Measurements from ENCODE around the gene SERAC1. TPM values are rescaled to one million over a fixed set of nuclear protein-coding genes. Genes with fewer than 3 reads are reported as not detected.

Gene SERAC1
- polyA plus RNA-seq, 1 of the 3 experiments (the other 2 are of a cell fraction) = 5.6 TPM

DNA sequence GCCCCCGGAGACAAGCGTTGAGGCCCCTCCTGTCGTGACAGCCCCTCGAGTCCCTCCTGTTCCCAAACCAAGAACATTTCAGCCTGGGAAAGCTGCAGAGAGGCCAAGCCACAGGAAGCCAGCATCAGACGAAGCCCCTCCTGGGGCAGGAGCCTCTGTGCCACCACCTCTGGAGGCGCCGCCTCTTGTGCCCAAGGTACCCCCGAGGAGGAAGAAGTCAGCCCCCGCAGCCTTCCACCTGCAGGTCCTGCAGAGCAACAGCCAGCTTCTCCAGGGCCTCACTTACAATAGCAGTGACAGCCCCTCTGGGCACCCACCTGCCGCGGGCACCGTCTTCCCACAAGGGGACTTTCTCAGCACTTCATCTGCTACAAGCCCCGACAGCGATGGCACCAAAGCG is 72.4 kb downstream of the SERAC1 start:
- H3K9ac ChIP-seq = no peak overlapping the region
- no peak overlapping the region for H2AFZ ChIP-seq (ENCODE audit: low read depth)
- peaks cover 26 to 89% of the 10 kb centered on the region in 2 experiments for H3K36me3 ChIP-seq (replicated peaks in 1 of 2; ENCODE audit: control insufficient read depth in 1 of 2, insufficient read depth in 2 of 2, low read length in 1 of 2)
- H3K4me1 ChIP-seq (ENCODE audit: control insufficient read depth in 1 of 2, insufficient read depth in 2 of 2, low read depth in 1 of 2, low read length in 1 of 2) = peaks cover 0 to 2% of the 10 kb centered on the region in 2 experiments; a peak in 1 of 4 replicates
- H3K79me2 ChIP-seq (ENCODE audit: insufficient read depth) = no peaks in the 10 kb centered on the region
- H4K20me1 ChIP-seq (ENCODE audit: insufficient read depth) = no peaks in the 10 kb centered on the region
- no peak for DNase-seq
- H3K27me3 ChIP-seq (ENCODE audit: insufficient read depth) = no peaks in the 10 kb centered on the region
- H3F3A ChIP-seq (replicated peaks; ENCODE audit: insufficient read depth) = peaks cover 16% of the 10 kb centered on the region
- ChIA-PET CTCF (interaction anchor here (1.3 kb wide), 1 partner anchor 15 kb away, joined by 4 read pairs; no protein-coding TSS in a partner anchor), POLR2A (no interaction called here)
- no peaks in the 10 kb centered on the region for H3K9me3 ChIP-seq
- H3K4me3 ChIP-seq (ENCODE audit: low read depth in 2 of 2, low read length in 1 of 2) = no peak overlapping the region
- no peaks in the 10 kb centered on the region for H3K9me2 ChIP-seq
- TF ChIP-seq EZH2phosphoT487 (IDR thresholded peaks at IDR 0.05; ENCODE audit: borderline replicate concordance, low read depth) = no peak
- TF ChIP-seq MEF2A (IDR thresholded peaks at IDR 0.05; ENCODE audit: borderline replicate concordance, low read depth) = no peak
- no peak for TF ChIP-seq FOXJ3 (CRISPR knock-in tag; IDR thresholded peaks at IDR 0.05)
- TF ChIP-seq USF1 (IDR thresholded peaks at IDR 0.05; ENCODE audit: borderline replicate concordance, low read depth) = no peak
- no peak for TF ChIP-seq NFIC (IDR thresholded peaks at IDR 0.05; ENCODE audit: borderline replicate concordance)
- TF ChIP-seq, protein P1, sequence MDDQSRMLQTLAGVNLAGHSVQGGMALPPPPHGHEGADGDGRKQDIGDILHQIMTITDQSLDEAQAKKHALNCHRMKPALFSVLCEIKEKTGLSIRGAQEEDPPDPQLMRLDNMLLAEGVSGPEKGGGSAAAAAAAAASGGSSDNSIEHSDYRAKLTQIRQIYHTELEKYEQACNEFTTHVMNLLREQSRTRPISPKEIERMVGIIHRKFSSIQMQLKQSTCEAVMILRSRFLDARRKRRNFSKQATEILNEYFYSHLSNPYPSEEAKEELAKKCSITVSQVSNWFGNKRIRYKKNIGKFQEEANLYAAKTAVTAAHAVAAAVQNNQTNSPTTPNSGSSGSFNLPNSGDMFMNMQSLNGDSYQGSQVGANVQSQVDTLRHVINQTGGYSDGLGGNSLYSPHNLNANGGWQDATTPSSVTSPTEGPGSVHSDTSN (IDR thresholded peaks at IDR 0.05) = no peak
- TF ChIP-seq, protein P2, sequence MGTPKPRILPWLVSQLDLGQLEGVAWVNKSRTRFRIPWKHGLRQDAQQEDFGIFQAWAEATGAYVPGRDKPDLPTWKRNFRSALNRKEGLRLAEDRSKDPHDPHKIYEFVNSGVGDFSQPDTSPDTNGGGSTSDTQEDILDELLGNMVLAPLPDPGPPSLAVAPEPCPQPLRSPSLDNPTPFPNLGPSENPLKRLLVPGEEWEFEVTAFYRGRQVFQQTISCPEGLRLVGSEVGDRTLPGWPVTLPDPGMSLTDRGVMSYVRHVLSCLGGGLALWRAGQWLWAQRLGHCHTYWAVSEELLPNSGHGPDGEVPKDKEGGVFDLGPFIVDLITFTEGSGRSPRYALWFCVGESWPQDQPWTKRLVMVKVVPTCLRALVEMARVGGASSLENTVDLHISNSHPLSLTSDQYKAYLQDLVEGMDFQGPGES (IDR thresholded peaks at IDR 0.05; ENCODE audit: low read depth, low read length) = no peak
- TF ChIP-seq EP300 (IDR thresholded peaks at IDR 0.05; ENCODE audit: borderline replicate concordance in 1 of 2, low read depth in 1 of 2, low read length in 1 of 2) = no peak
- TF ChIP-seq, protein P3, sequence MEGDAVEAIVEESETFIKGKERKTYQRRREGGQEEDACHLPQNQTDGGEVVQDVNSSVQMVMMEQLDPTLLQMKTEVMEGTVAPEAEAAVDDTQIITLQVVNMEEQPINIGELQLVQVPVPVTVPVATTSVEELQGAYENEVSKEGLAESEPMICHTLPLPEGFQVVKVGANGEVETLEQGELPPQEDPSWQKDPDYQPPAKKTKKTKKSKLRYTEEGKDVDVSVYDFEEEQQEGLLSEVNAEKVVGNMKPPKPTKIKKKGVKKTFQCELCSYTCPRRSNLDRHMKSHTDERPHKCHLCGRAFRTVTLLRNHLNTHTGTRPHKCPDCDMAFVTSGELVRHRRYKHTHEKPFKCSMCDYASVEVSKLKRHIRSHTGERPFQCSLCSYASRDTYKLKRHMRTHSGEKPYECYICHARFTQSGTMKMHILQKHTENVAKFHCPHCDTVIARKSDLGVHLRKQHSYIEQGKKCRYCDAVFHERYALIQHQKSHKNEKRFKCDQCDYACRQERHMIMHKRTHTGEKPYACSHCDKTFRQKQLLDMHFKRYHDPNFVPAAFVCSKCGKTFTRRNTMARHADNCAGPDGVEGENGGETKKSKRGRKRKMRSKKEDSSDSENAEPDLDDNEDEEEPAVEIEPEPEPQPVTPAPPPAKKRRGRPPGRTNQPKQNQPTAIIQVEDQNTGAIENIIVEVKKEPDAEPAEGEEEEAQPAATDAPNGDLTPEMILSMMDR (IDR thresholded peaks at IDR 0.05) = no peak
- TF ChIP-seq POLR2AphosphoS5 (IDR thresholded peaks at IDR 0.05; ENCODE audit: low read depth, low read length) = no peak
- no peak for TF ChIP-seq REST (IDR thresholded peaks at IDR 0.05; ENCODE audit: low read depth, low read length)
- no peak for TF ChIP-seq RFX5 (IDR thresholded peaks at IDR 0.05; ENCODE audit: low read length)
- TF ChIP-seq YY1 (IDR thresholded peaks at IDR 0.05; ENCODE audit: low read depth) = no peak
- TF ChIP-seq, protein P4, sequence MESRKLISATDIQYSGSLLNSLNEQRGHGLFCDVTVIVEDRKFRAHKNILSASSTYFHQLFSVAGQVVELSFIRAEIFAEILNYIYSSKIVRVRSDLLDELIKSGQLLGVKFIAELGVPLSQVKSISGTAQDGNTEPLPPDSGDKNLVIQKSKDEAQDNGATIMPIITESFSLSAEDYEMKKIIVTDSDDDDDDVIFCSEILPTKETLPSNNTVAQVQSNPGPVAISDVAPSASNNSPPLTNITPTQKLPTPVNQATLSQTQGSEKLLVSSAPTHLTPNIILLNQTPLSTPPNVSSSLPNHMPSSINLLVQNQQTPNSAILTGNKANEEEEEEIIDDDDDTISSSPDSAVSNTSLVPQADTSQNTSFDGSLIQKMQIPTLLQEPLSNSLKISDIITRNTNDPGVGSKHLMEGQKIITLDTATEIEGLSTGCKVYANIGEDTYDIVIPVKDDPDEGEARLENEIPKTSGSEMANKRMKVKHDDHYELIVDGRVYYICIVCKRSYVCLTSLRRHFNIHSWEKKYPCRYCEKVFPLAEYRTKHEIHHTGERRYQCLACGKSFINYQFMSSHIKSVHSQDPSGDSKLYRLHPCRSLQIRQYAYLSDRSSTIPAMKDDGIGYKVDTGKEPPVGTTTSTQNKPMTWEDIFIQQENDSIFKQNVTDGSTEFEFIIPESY (IDR thresholded peaks at IDR 0.05; ENCODE audit: borderline replicate concordance, low read depth) = no peak
- TF ChIP-seq TEAD4 (IDR thresholded peaks at IDR 0.05; ENCODE audit: borderline replicate concordance, insufficient read depth) = no peak
- TF ChIP-seq FOXM1 (IDR thresholded peaks at IDR 0.05; ENCODE audit: low read depth) = no peak
- TF ChIP-seq TCF12 (IDR thresholded peaks at IDR 0.05) = no peak
- whole genome bisulfite sequencing (ENCODE audit: low lambda C conversion rate) = 98% methylated on average over 12 of the region's 15 CpGs
- no peak overlapping the region for H3K27ac ChIP-seq (ENCODE audit: low read depth in 2 of 2, low read length in 1 of 2)
- H3K4me2 ChIP-seq = no peak overlapping the region

Measured in SK-N-SH (cell line).